ENCODE results near the gene ESD.
A peak's percentile ranks its signal among the peaks of the same experiment; 100 is the strongest.

The ESD gene

DNA sequence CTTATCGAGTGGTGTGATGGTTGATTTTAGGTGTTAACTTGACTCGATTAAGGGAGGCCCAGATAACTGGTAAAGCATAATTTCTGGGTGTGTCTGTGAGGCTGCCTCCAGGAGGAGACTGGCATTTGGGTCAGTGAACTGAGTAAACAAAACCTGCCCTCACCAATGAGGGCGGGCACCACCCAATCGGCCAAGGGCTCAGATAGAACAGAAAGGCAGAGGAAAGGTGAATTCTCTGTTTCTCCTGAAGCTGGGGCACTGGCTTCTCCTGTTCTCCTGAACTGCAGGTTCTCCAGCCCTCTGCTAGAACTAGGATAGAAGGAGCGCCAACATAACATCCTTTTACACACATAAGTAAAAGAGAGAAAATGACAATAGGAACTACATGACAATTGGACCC is 35.1 kb downstream of the ESD start (continued):
- TF ChIP-seq ZNF529 (tag by site-specific recombination; IDR thresholded peaks at IDR 0.05; ENCODE audit: insufficient replicate concordance) = no peak
- no peak for TF ChIP-seq MZF1 (tag by site-specific recombination; IDR thresholded peaks at IDR 0.05; ENCODE audit: borderline replicate concordance)
- no peak for TF ChIP-seq ZNF398 (tag by site-specific recombination; IDR thresholded peaks at IDR 0.05)

DNA sequence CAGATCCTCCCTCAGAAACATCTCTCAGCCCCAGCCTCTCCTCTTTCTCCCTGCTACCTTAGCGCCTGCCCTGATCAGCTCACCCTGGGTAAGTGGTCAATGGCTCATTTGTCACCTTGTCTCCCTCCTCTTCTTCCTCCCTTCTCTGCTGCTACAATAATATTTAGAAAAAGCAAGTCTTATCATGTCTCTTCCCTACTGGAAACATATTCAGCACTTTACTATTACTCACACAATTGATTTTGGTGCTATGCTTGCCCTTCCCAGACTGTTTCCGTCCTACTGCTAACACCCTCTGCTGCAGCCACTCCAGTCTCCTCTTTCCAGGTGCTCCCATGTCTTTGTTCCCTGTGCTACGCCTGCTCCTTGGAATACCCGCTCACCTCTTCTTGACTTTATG is 35.8 kb downstream of the ESD start:
- POLR2A ChIA-PET = no interaction called here
- TF ChIP-seq, protein P1, sequence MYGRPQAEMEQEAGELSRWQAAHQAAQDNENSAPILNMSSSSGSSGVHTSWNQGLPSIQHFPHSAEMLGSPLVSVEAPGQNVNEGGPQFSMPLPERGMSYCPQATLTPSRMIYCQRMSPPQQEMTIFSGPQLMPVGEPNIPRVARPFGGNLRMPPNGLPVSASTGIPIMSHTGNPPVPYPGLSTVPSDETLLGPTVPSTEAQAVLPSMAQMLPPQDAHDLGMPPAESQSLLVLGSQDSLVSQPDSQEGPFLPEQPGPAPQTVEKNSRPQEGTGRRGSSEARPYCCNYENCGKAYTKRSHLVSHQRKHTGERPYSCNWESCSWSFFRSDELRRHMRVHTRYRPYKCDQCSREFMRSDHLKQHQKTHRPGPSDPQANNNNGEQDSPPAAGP (tag by site-specific recombination; IDR thresholded peaks at IDR 0.05) = peak; percentile 66
- no peak for TF ChIP-seq HOXC10 (CRISPR knock-in tag; IDR thresholded peaks at IDR 0.05)
- CTCF ChIA-PET = interaction anchor here (0.9 kb wide), 1 partner anchor 210 kb away, joined by 4 read pairs; no protein-coding TSS in a partner anchor
- H3K27ac ChIP-seq (ENCODE audit: extremely low read depth, low read depth, low read length) = no peak overlapping the region
- H3K4me1 ChIP-seq (ENCODE audit: control insufficient read depth, insufficient read depth, low read length) = no peaks in the 10 kb centered on the region
- H3K9me3 ChIP-seq (ENCODE audit: control insufficient read depth, insufficient read depth, low read depth, low read length) = no peaks in the 10 kb centered on the region
- no peak overlapping the region for H3K4me3 ChIP-seq (ENCODE audit: low read depth, low read length)
- H3K36me3 ChIP-seq (ENCODE audit: control insufficient read depth in 2 of 2, insufficient read depth in 1 of 2, low read length in 2 of 2) = no peaks in the 10 kb centered on the region

- no peak overlapping the region for H3K4me3 ChIP-seq (ENCODE audit: low read depth, low read length)
- ChIA-PET POLR2A (interaction anchor here (0.6 kb wide), 1 partner anchor 910 kb away, joined by 6 read pairs; no protein-coding TSS in a partner anchor), CTCF (no interaction called here)
- H3K36me3 ChIP-seq (ENCODE audit: control insufficient read depth in 2 of 2, insufficient read depth in 1 of 2, low read length in 2 of 2) = no peaks in the 10 kb centered on the region
- TF ChIP-seq ZNF248 (tag by site-specific recombination; IDR thresholded peaks at IDR 0.05) (no peak), ZBTB17 (tag by site-specific recombination; IDR thresholded peaks at IDR 0.05) (no peak), ZNF521 (tag by site-specific recombination; IDR thresholded peaks at IDR 0.05) (no peak), ZNF362 (tag by site-specific recombination; IDR thresholded peaks at IDR 0.05) (peak; percentile 42; the same call in 1 of the 2 replicates), ZNF335 (tag by site-specific recombination; conservative IDR thresholded peaks at IDR 0.05) (peak; percentile 15; the same call in 1 of the 2 replicates)
- no peak overlapping the region for H3K27ac ChIP-seq (ENCODE audit: extremely low read depth, low read depth, low read length)
- H3K9me3 ChIP-seq (ENCODE audit: control insufficient read depth, insufficient read depth, low read depth, low read length) = no peaks in the 10 kb centered on the region
- no peaks in the 10 kb centered on the region for H3K4me1 ChIP-seq (ENCODE audit: control insufficient read depth, insufficient read depth, low read length)
Measured at GRCh38 chr13:46759846-46760245, 37.1 kb downstream of the ESD start.

GRCh38 chr13:46757640-46758039 is 39.3 kb downstream of the ESD start:
- ChIA-PET CTCF (no interaction called here), POLR2A (no interaction called here)
- Histone ChIP-seq H3K4me3 (ENCODE audit: low read depth, low read length) (no peak overlapping the region), H3K4me1 (ENCODE audit: control insufficient read depth, insufficient read depth, low read length) (no peaks in the 10 kb centered on the region), H3K36me3 (ENCODE audit: control insufficient read depth in 2 of 2, insufficient read depth in 1 of 2, low read length in 2 of 2) (no peaks in the 10 kb centered on the region), H3K9me3 (ENCODE audit: control insufficient read depth, insufficient read depth, low read depth, low read length) (no peaks in the 10 kb centered on the region), H3K27ac (ENCODE audit: extremely low read depth, low read depth, low read length) (no peak overlapping the region)
- TF ChIP-seq ZNF23 (tag by site-specific recombination; IDR thresholded peaks at IDR 0.05; ENCODE audit: borderline replicate concordance) (no peak), ZNF366 (tag by site-specific recombination; conservative IDR thresholded peaks at IDR 0.05) (peak; percentile 81), PRDM1 (tag by site-specific recombination; IDR thresholded peaks at IDR 0.05) (peak; percentile 64; the same call in 1 of the 2 replicates), ZNF202 (tag by site-specific recombination; IDR thresholded peaks at IDR 0.05; ENCODE audit: borderline replicate concordance) (0 out of 2 replicates have a peak, but pooled peaks have one; percentile 10), ZNF600 (tag by site-specific recombination; IDR thresholded peaks at IDR 0.05) (no peak)

Measured in HEK293 (cell line).